HCT116 (cell line): ENCODE data around the gene CEP55. TPM values are rescaled to one million over a fixed set of nuclear protein-coding genes. Genes with fewer than 3 reads are reported as not detected.

ENCODE experiments used
- ATAC-seq: fragments of 200-7000 bp; cut with Tn5 transposase; 2 replicates; pipeline ENCODE4 v1.9.1; 2020; ENCODE audit warnings: mild to moderate bottlenecking, moderate library complexity
- BruUV-seq: library from RNA; stranded (reverse); fragments of 400-500 nt; replicated peaks from 2 replicates; lab custom pipeline; 2021; lab: Mats Ljungman, UMichigan
- CTCF ChIA-PET: fragments of 300-600 bp; sonication (Branson Sonifier 250); formaldehyde crosslinking; loops from one replicate; lab custom pipeline; 2021; ENCODE audit warnings: antibody characterized with exemption; lab: Charles Lee
- POLR2A ChIA-PET: fragments of 300-600, 350-600 bp; sonication (Branson Sonifier 250); formaldehyde crosslinking; loops from one replicate; lab custom pipeline; 2021; ENCODE audit warnings: antibody characterized with exemption; lab: Charles Lee
- RAD21 ChIA-PET, 2 experiments: fragments of 300-600 bp; sonication (Branson Sonifier 250); formaldehyde crosslinking; loops; one replicate each; lab custom pipeline; 2023; ENCODE audit warnings: low total read pairs in 2 of 2; ENCODE audit not compliant: uncharacterized antibody in 2 of 2, unreplicated experiment in 2 of 2, low non-redundant PET in 1 of 2; lab: Charles Lee
- DNase-seq: peaks from one replicate; pipeline ENCODE4 v3.0.0-alpha.2; 2010; ENCODE audit warnings: low read depth, low spot score
- H2AFZ ChIP-seq: fragments of 200-600 bp; shearing (Covaris generic), sonication (generic); 2 replicates; pipeline ENCODE4 v1.6.1; 2017; ENCODE audit warnings: low read depth, mixed run types, mixed read lengths, antibody characterized with exemption, low read length; ENCODE audit not compliant: poor library complexity, severe bottlenecking
- H3K27ac ChIP-seq: 2 replicates; pipeline ENCODE4 v1.5.1; 2012; ENCODE audit warnings: low read depth, low read length
- H3K27me3 ChIP-seq: fragments of 200-600 bp; sonication (generic); 2 replicates; pipeline ENCODE4 v1.6.1; 2016; ENCODE audit warnings: mixed run types, low read length, mixed read lengths; ENCODE audit not compliant: insufficient read depth
- H3K36me3 ChIP-seq, 2 experiments: fragments of 200-500 bp in 1 of 2; fragments of 200-600 bp in 1 of 2; sonication (Bioruptor generic) in 1 of 2; sonication (generic) in 1 of 2; 2 replicates each; pipeline versions ENCODE4 v1.5.1 to v1.6.1; 2014 to 2016; ENCODE audit warnings: low read length in 2 of 2, inconsistent platforms in 1 of 2, mixed read lengths in 1 of 2, mixed run types in 1 of 2; ENCODE audit not compliant: insufficient read depth in 2 of 2, control insufficient read depth in 1 of 2
- H3K4me1 ChIP-seq, 2 experiments: fragments of 200-600 bp in 1 of 2; sonication (generic) in 1 of 2; 2 replicates each; pipeline versions ENCODE4 v1.5.1 to v1.6.1; 2012 to 2017; ENCODE audit warnings: low read length in 2 of 2, inconsistent platforms in 1 of 2, mild to moderate bottlenecking in 1 of 2, mixed read lengths in 1 of 2, mixed run types in 1 of 2, moderate library complexity in 1 of 2; ENCODE audit not compliant: insufficient read depth in 2 of 2, control insufficient read depth in 1 of 2
- H3K4me2 ChIP-seq: fragments of 200-600 bp; sonication (generic); 2 replicates; pipeline ENCODE4 v1.6.1; 2017; ENCODE audit warnings: mixed run types, low read length, mixed read lengths
- H3K4me3 ChIP-seq, 2 experiments: fragments of 200-600 bp in 1 of 2; sonication (generic) in 1 of 2; replicated peaks in 1 of 2; 2 replicates each; pipeline ENCODE4 v1.5.1; 2011 to 2016; ENCODE audit warnings: low read length in 2 of 2, control low read depth in 1 of 2, low read depth in 1 of 2, mild to moderate bottlenecking in 1 of 2, mixed read lengths in 1 of 2, mixed run types in 1 of 2
- H3K79me2 ChIP-seq: fragments of 200-600 bp; sonication (generic); 2 replicates; pipeline ENCODE4 v1.6.1; 2017; ENCODE audit warnings: mild to moderate bottlenecking, mixed run types, low read length, moderate library complexity, mixed read lengths; ENCODE audit not compliant: insufficient read depth
- H3K9ac ChIP-seq: fragments of 200-600 bp; sonication (generic); 2 replicates; pipeline ENCODE4 v1.6.1; 2016; ENCODE audit warnings: low read length, mixed read lengths
- H3K9me2 ChIP-seq: fragments of 200-600 bp; sonication (generic), shearing (Covaris generic); 2 replicates; pipeline ENCODE4 v1.6.1; 2017; ENCODE audit warnings: mixed run types, mild to moderate bottlenecking, moderate library complexity; ENCODE audit not compliant: insufficient read depth
- H3K9me3 ChIP-seq, 2 experiments: fragments of 200-500 bp in 1 of 2; fragments of 200-600 bp in 1 of 2; sonication (Bioruptor generic) in 1 of 2; sonication (generic) in 1 of 2; 2 replicates each; pipeline ENCODE4 v1.6.1; 2014 to 2017; ENCODE audit warnings: low read length in 2 of 2, mixed read lengths in 2 of 2, inconsistent platforms in 1 of 2, low read depth in 1 of 2, mild to moderate bottlenecking in 1 of 2, mixed run types in 1 of 2, moderate library complexity in 1 of 2; ENCODE audit not compliant: control insufficient read depth in 1 of 2, insufficient read depth in 1 of 2
- H4K20me1 ChIP-seq: fragments of 200-600 bp; sonication (generic), shearing (Covaris generic); 2 replicates; pipeline ENCODE4 v1.6.1; 2017; ENCODE audit warnings: mixed run types, mild to moderate bottlenecking, moderate library complexity; ENCODE audit not compliant: insufficient read depth
- CBX3 ChIP-seq: IDR thresholded peaks from 2 replicates; pipeline ENCODE4 v1.6.1; 2012; ENCODE audit warnings: low read depth
- EZH2 ChIP-seq: fragments of 200-600 bp; sonication (generic); IDR thresholded peaks from 2 replicates; pipeline ENCODE4 v1.6.1; 2017; ENCODE audit warnings: antibody characterized with exemption, mixed run types
- JUND ChIP-seq: IDR thresholded peaks from 2 replicates; pipeline ENCODE4 v1.6.1; 2012
- POLR2A ChIP-seq: IDR thresholded peaks from 2 replicates; pipeline ENCODE4 v1.7.0; 2011; ENCODE audit warnings: borderline replicate concordance; ENCODE audit not compliant: insufficient read depth, insufficient read length; ENCODE audit errors: extremely low read depth
- POLR2AphosphoS5 ChIP-seq: IDR thresholded peaks from 2 replicates; pipeline ENCODE4 v1.6.1; 2011; ENCODE audit warnings: mild to moderate bottlenecking, low read depth, low read length, moderate library complexity
- RAD21 ChIP-seq: IDR thresholded peaks from 2 replicates; pipeline ENCODE4 v1.6.1; 2012; ENCODE audit warnings: low read depth, mild to moderate bottlenecking
- SP1 ChIP-seq: IDR thresholded peaks from 2 replicates; pipeline ENCODE4 v1.6.1; 2012; ENCODE audit warnings: low read depth
- TCF7L2 ChIP-seq: IDR thresholded peaks from 2 replicates; pipeline ENCODE4 v1.7.0; 2011; ENCODE audit warnings: borderline replicate concordance, inconsistent platforms; ENCODE audit not compliant: insufficient read depth, insufficient read length; ENCODE audit errors: extremely low read depth
- YY1 ChIP-seq: IDR thresholded peaks from 2 replicates; pipeline ENCODE4 v1.6.1; 2011; ENCODE audit warnings: low read length, low read depth, moderate library complexity, mild to moderate bottlenecking; ENCODE audit not compliant: insufficient replicate concordance; ENCODE audit errors: extremely low read depth
- ZFX ChIP-seq: fragments of 450-650 bp; IDR thresholded peaks from 2 replicates; pipeline ENCODE4 v1.6.1; 2017
- intact Hi-C: fragments of 100-400 bp; cut with micrococcal nuclease; formaldehyde crosslinking; loops from 2 replicates; pipeline ENCODE4 v1.10.0; 2022
- total RNA-seq: library from RNA; stranded (reverse); gene quantifications from one replicate; pipeline ENCODE4 v1.2.1, GENCODE V29; 2021; ENCODE audit not compliant: unreplicated experiment
- TF ChIP-seq, protein P1 (sequence below): IDR thresholded peaks from 2 replicates; pipeline ENCODE4 v1.6.1; 2011; ENCODE audit warnings: mild to moderate bottlenecking, low read length, moderate library complexity; ENCODE audit not compliant: insufficient replicate concordance; ENCODE audit errors: extremely low read depth
- TF ChIP-seq, protein P2 (sequence below): IDR thresholded peaks from 2 replicates; pipeline ENCODE4 v1.6.1; 2012; ENCODE audit warnings: low read depth
- TF ChIP-seq, protein P3 (sequence below): IDR thresholded peaks from 2 replicates; pipeline ENCODE4 v1.6.1; 2012
- TF ChIP-seq, protein P4 (sequence below): IDR thresholded peaks from 2 replicates; pipeline ENCODE4 v1.6.1; 2012

CEP55 gene
- total RNA-seq, 1 experiment from 2014 or later: 63.7 TPM

DNA sequence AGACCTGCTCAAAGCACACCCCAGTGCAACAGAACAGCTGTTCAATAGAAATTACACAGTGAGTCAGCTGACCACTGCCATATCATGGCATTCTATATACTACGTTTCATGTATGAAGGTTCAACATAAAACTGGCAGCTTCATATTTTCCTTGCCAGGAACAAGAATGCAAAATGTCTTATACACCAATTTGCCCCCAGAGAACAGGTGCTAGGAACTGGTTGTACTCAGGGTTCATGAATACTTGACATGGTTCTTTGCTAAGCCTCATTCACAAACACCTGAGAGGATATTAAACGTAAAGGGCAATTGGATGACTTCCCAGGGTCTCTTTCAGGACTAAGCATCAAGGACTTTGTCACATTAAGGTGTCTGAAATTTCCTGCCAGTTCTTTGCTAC, 21.2 kb upstream of the CEP55 start:
- POLR2A ChIA-PET: interaction anchor here (0.8 to 3.3 kb wide), 8 partner anchors 10 to 95 kb away, joined by 3 to 49 read pairs (median 10); no protein-coding TSS in a partner anchor
- CTCF ChIA-PET: interaction anchor here (1.0 to 2.1 kb wide), 4 partner anchors 8 to 99 kb away, joined by 3 to 7 read pairs (median 4); partner anchors contain the start of gene MYOF
- ATAC-seq: no peak

DNA sequence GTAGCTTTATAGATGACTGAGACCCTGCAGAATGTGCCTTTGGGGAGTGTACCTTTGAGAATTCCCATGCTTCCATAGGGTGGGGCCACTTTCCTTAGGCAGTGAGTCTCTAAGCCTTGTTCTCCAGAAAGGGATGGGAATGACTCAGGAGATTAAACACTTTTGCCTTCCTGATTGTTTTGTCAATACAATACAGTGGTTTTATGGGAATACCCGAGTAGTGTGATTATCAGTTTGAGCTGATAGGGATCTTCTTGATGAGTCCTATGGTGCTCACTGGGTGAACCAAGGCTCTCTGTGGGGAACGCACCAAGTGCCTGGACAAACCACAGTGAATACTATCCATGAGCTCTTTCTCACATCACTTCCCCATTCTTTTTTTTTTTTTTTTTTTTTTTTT, 20.5 kb upstream of the CEP55 start:
- H3K27ac ChIP-seq: peak overlapping the region; percentile 98
- ChIA-PET CTCF (interaction anchor here (0.9 to 1.4 kb wide), 6 partner anchors 10 to 122 kb away, joined by 3 to 6 read pairs (median 4); no protein-coding TSS in a partner anchor), RAD21 (interaction anchor here (0.8 to 1.1 kb wide), 3 partner anchors 10 to 37 kb away, joined by 3 to 4 read pairs (median 3); no protein-coding TSS in a partner anchor), POLR2A (interaction anchor here (0.5 to 3.3 kb wide), 13 partner anchors 11 to 1759 kb away, joined by 3 to 49 read pairs (median 5); no protein-coding TSS in a partner anchor)
- intact Hi-C loops: no loop called here
- H2AFZ ChIP-seq: no peak overlapping the region
- H3K79me2 ChIP-seq: peaks cover 87% of the 10 kb centered on the region
- H3K36me3 ChIP-seq: peaks cover 0 to 33% of the 10 kb centered on the region in 2 experiments; a peak in 1 of 4 replicates
- no peaks in the 10 kb centered on the region for H4K20me1 ChIP-seq
- peak overlapping the region; percentile 69 for H3K9ac ChIP-seq
- peak overlapping the region; percentile 10 to 32; a peak in 2 of 4 replicates for H3K4me3 ChIP-seq
- BruUV-seq: no TSS peak
- ATAC-seq: peak; percentile 79
- H3K27me3 ChIP-seq: no peaks in the 10 kb centered on the region
- peak overlapping the region; percentile 65 for H3K4me2 ChIP-seq
- peak; percentile 97 for DNase-seq
- H3K4me1 ChIP-seq: peaks cover 86 to 99% of the 10 kb centered on the region in 2 experiments
- no peaks in the 10 kb centered on the region for H3K9me3 ChIP-seq
- H3K9me2 ChIP-seq: no peaks in the 10 kb centered on the region
- TF ChIP-seq, protein P1, sequence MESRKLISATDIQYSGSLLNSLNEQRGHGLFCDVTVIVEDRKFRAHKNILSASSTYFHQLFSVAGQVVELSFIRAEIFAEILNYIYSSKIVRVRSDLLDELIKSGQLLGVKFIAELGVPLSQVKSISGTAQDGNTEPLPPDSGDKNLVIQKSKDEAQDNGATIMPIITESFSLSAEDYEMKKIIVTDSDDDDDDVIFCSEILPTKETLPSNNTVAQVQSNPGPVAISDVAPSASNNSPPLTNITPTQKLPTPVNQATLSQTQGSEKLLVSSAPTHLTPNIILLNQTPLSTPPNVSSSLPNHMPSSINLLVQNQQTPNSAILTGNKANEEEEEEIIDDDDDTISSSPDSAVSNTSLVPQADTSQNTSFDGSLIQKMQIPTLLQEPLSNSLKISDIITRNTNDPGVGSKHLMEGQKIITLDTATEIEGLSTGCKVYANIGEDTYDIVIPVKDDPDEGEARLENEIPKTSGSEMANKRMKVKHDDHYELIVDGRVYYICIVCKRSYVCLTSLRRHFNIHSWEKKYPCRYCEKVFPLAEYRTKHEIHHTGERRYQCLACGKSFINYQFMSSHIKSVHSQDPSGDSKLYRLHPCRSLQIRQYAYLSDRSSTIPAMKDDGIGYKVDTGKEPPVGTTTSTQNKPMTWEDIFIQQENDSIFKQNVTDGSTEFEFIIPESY: peak; percentile 10
- TF ChIP-seq SP1: no peak
- peak; percentile 71 for TF ChIP-seq POLR2AphosphoS5
- TF ChIP-seq CBX3: no peak
- TF ChIP-seq, protein P2, sequence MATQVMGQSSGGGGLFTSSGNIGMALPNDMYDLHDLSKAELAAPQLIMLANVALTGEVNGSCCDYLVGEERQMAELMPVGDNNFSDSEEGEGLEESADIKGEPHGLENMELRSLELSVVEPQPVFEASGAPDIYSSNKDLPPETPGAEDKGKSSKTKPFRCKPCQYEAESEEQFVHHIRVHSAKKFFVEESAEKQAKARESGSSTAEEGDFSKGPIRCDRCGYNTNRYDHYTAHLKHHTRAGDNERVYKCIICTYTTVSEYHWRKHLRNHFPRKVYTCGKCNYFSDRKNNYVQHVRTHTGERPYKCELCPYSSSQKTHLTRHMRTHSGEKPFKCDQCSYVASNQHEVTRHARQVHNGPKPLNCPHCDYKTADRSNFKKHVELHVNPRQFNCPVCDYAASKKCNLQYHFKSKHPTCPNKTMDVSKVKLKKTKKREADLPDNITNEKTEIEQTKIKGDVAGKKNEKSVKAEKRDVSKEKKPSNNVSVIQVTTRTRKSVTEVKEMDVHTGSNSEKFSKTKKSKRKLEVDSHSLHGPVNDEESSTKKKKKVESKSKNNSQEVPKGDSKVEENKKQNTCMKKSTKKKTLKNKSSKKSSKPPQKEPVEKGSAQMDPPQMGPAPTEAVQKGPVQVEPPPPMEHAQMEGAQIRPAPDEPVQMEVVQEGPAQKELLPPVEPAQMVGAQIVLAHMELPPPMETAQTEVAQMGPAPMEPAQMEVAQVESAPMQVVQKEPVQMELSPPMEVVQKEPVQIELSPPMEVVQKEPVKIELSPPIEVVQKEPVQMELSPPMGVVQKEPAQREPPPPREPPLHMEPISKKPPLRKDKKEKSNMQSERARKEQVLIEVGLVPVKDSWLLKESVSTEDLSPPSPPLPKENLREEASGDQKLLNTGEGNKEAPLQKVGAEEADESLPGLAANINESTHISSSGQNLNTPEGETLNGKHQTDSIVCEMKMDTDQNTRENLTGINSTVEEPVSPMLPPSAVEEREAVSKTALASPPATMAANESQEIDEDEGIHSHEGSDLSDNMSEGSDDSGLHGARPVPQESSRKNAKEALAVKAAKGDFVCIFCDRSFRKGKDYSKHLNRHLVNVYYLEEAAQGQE: no peak
- no peak for TF ChIP-seq POLR2A
- TF ChIP-seq JUND: no peak
- TF ChIP-seq, protein P3, sequence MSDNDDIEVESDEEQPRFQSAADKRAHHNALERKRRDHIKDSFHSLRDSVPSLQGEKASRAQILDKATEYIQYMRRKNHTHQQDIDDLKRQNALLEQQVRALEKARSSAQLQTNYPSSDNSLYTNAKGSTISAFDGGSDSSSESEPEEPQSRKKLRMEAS: no peak
- TF ChIP-seq ZFX: no peak
- peak; percentile 75 for TF ChIP-seq TCF7L2
- peak; percentile 47 for TF ChIP-seq YY1
- TF ChIP-seq RAD21: no peak
- TF ChIP-seq, protein P4, sequence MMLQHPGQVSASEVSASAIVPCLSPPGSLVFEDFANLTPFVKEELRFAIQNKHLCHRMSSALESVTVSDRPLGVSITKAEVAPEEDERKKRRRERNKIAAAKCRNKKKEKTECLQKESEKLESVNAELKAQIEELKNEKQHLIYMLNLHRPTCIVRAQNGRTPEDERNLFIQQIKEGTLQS: no peak

More for the DNA sequence above, 21.2 kb upstream of the CEP55 start:
- TF ChIP-seq EZH2: no peak
- intact Hi-C loops: no loop called here
- H3K79me2 ChIP-seq: peaks cover 87% of the 10 kb centered on the region
- peak overlapping the region; percentile 98 for H3K27ac ChIP-seq
- no peak overlapping the region for H2AFZ ChIP-seq
- no peaks in the 10 kb centered on the region for H3K9me3 ChIP-seq
- no TSS peak for BruUV-seq
- H3K36me3 ChIP-seq: peaks cover 0 to 38% of the 10 kb centered on the region in 2 experiments; a peak in 1 of 4 replicates
- peak overlapping the region; percentile 69 for H3K9ac ChIP-seq
- no peaks in the 10 kb centered on the region for H3K27me3 ChIP-seq
- H3K4me1 ChIP-seq: peaks cover 86 to 99% of the 10 kb centered on the region in 2 experiments
- RAD21 ChIA-PET: interaction anchor here (0.8 to 1.1 kb wide), 2 partner anchors 9 to 10 kb away, joined by 3 read pairs; no protein-coding TSS in a partner anchor
- H4K20me1 ChIP-seq: no peaks in the 10 kb centered on the region
- H3K9me2 ChIP-seq: no peaks in the 10 kb centered on the region
- H3K4me3 ChIP-seq: peak overlapping the region in 1 of 2 experiments; percentile 32; a peak in 2 of 4 replicates
- DNase-seq: no peak
- H3K4me2 ChIP-seq: peak overlapping the region; percentile 65
